HG02798 (cell line): ENCODE measurements around the gene KCNK3.

Experiments
- ATAC-seq: cut with Tn5 transposase; IDR thresholded peaks from one replicate; pipeline ENCODE4 v1.9.1; 2021; ENCODE audit warnings: mild to moderate bottlenecking; ENCODE audit not compliant: unreplicated experiment, poor library complexity

Gene KCNK3

GRCh38 chr2:26768759-26769088 is 76.2 kb downstream of the KCNK3 start:
- no peak for ATAC-seq

- no peak for ATAC-seq
Measured at GRCh38 chr2:26769089-26769761, 76.7 kb downstream of the KCNK3 start.

DNA sequence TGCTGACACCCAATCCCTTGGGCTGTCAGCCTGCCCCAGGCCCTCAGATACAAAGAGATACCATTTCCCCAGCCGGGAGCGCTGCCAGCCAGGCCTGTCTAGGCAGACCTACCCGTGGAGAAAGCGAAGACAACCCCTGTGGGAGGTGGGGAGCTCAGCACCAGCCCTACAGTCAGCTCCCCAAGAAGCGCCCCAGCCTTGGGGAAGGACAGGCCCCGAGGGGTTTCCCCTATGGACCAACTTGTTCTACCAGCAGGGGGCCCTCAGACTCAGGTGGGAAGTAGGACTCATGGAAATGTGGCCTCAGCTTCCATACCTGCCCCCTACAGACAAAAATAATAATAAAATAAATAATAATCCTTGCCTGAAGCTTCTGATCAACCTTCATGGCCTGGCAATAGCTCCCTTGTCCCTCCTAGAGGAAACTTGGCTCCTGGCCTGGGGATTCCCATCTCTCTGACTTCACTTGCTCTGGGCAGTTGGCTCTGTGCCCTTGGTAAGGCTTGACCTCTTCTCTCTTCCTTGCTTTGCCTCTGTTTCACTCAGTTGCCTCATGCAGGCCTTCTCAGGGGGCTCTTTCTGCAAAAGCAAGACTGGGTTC is 78.6 kb downstream of the KCNK3 start:
- no peak for ATAC-seq

- no peak for ATAC-seq
Measured at GRCh38 chr2:26772064-26773001, 79.8 kb downstream of the KCNK3 start.

DNA sequence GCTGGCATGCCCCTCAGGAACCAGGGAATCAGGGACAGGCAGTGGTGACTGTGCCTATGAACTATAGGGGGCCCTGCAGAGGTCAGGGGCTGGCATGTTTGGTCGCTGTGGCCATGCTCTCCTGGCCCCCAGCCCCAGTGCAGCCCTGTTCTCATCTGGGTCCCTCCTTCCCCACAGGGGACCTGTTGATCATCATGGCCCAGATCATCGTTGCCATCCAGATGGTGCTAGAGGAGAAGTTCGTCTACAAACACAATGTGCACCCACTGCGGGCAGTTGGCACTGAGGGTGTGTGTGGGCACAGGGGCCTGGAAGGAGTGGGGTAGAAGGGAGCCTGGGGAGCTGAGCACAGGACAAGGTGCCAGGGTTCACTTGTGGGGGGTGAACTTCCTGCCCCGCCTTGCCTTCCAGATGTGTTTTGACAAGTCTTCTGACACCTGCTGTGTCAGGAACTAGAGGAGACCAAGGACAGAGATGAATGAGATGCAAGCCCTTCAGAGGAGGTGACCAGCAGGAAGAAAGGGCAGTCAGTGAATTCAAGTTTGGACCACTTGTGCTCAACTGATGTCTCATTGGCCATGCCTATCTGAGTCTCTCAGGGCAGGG is 83.8 kb downstream of the KCNK3 start:
- ATAC-seq, result no peak

DNA sequence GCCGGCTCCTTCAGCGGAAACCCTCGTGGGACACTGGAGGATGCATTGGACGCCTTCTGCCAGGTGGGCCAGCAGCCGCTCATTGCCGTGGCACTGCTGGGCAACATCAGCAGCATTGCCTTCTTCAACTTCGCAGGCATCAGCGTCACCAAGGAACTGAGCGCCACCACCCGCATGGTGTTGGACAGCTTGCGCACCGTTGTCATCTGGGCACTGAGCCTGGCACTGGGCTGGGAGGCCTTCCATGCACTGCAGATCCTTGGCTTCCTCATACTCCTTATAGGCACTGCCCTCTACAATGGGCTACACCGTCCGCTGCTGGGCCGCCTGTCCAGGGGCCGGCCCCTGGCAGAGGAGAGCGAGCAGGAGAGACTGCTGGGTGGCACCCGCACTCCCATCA is 85.6 kb downstream of the KCNK3 start:
- ATAC-seq, result no peak

DNA sequence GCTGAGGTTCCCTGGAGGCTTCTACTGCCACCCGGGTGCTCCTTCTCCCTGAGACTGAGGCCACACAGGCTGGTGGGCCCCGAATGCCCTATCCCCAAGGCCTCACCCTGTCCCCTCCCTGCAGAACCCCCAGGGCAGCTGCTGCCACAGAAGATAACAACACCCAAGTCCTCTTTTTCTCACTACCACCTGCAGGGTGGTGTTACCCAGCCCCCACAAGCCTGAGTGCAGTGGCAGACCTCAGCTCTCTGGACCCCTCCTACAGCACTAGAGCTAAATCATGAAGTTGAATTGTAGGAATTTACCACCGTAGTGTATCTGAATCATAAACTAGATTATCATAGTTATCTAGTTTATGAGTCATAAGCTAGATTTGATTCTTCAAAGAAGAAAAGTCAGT is 86.0 kb downstream of the KCNK3 start:
- no peak for ATAC-seq

DNA sequence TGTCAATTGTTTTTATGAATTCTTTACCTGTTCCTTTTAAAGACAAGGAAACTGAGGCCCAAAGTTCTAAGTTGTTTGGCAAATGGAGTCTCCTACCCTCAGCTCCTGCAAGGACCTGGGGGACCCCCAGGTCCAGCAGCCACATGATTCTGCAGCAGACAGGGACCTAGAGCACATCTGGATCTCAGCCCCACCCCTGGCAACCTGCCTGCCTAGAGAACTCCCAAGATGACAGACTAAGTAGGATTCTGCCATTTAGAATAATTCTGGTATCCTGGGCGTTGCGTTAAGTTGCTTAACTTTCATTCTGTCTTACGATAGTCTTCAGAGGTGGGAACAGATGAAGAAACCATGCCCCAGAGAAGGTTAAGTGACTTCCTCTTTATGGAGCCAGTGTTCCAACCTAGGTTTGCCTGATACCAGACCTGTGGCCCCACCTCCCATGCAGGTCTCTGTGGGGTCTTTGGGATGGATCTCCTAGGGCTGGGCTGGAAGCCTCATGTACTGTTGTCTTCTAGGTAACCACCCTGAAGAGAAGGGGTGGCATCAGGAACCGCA is 87.8 kb downstream of the KCNK3 start:
- no peak for ATAC-seq
